IPS DF 4.7 (cell line): ENCODE measurements around the gene DIO2.

Source experiments
- DNase-seq: peaks from one replicate; pipeline ENCODE4 v3.0.0-alpha.2; 2013; ENCODE audit warnings: low spot score; ENCODE audit errors: extremely low read depth

DIO2 gene

GRCh38 chr14:80172375-80173051 is 38.8 kb downstream of the DIO2 start:
- no peak for DNase-seq

- no peak for DNase-seq
These were observed 43.4 kb downstream of the DIO2 start for GRCh38 chr14:80167793-80168448.

GRCh38 chr14:80164991-80165721 is 46.1 kb downstream of the DIO2 start:
- no peak for DNase-seq

- no peak for DNase-seq
These were observed 58.5 kb downstream of the DIO2 start for GRCh38 chr14:80152763-80153162.

- no peak for DNase-seq
These were observed 59.1 kb downstream of the DIO2 start for GRCh38 chr14:80152166-80152565.

GRCh38 chr14:80150301-80150700 is 61.0 kb downstream of the DIO2 start:
- DNase-seq = no peak
